Heart right ventricle (tissue), 16 donors: ENCODE measurements around the gene BCL2L1. TPM values are rescaled to one million over a fixed set of nuclear protein-coding genes. Genes with fewer than 3 reads are reported as not detected.

ENCODE experiments used
- ATAC-seq, 8 donors: fragments of 200-7000 bp; cut with Tn5 transposase; one replicate each; pipeline ENCODE4 v1.9.1; 2020; ENCODE audit warnings: mild to moderate bottlenecking in 8 of 8, moderate library complexity in 8 of 8, moderate number of reproducible peaks in 1 of 8
- DNase-seq, 2 donors: peaks; one replicate each; pipeline ENCODE4 v3.0.0-alpha.2; 2020
- H3K27ac ChIP-seq, 10 donors: fragments of 200-600 bp; sonication (generic) in 2 of 10; one replicate each; pipeline versions ENCODE4 v1.5.0 to v1.8.0; 2020 to 2022; ENCODE audit warnings: mild to moderate bottlenecking in 3 of 10
- H3K27me3 ChIP-seq, 7 donors: fragments of 200-600 bp; one replicate each; pipeline ENCODE4 v1.8.0; 2021 to 2022; ENCODE audit warnings: mild to moderate bottlenecking in 2 of 7
- H3K36me3 ChIP-seq, 9 donors: fragments of 200-600 bp; sonication (generic) in 1 of 9; one replicate each; pipeline versions ENCODE4 v1.5.0 to v1.8.0; 2020 to 2022; ENCODE audit warnings: mild to moderate bottlenecking in 2 of 9
- H3K4me1 ChIP-seq, 9 donors: fragments of 200-600 bp; sonication (generic) in 1 of 9; one replicate each; pipeline versions ENCODE4 v1.5.0 to v1.8.0; 2020 to 2022; ENCODE audit warnings: mild to moderate bottlenecking in 4 of 9
- H3K4me3 ChIP-seq, 10 donors: fragments of 200-600 bp; sonication (generic) in 2 of 10; one replicate each; pipeline versions ENCODE4 v1.5.0 to v1.8.0; 2020 to 2022; ENCODE audit warnings: mild to moderate bottlenecking in 7 of 10, moderate library complexity in 2 of 10
- H3K9me3 ChIP-seq, 11 donors: fragments of 200-600 bp in 10 of 11; sonication (generic) in 2 of 11; one replicate each; pipeline versions ENCODE4 v1.5.0 to v1.8.0; 2013 to 2022; ENCODE audit warnings: mild to moderate bottlenecking in 2 of 11, control low read depth in 1 of 11, moderate library complexity in 1 of 11
- WGBS, 2 donors: extraction: QIAGEN DNeasy Blood & Tissue Kit; methylation state at CpG; one replicate each; pipeline ENCODE4 v1.1.7; 2013; ENCODE audit warnings: inconsistent platforms in 1 of 2; 5-methylcytosine and 5-hydroxymethylcytosine counted together
- intact Hi-C, 10 donors: fragments of 100-400 bp; cut with DNase I; formaldehyde crosslinking; loops; one replicate each; pipeline versions ENCODE4 v1.11.1 to v1.14.2; 2022
- polyA plus RNA-seq, 2 donors: library from polyadenylated mRNA; stranded (reverse); fragments of 200-250 nt; gene quantifications; one replicate each; pipeline ENCODE4 v1.2.3, GENCODE V29; 2013
- total RNA-seq, 10 donors: library from RNA; stranded (reverse); fragmentation: NEBNext Ultra II Directional in 3 of 10; extraction: Animal tissue kit (Norgen Biotek cat#: 25700) in 3 of 10; gene quantifications; one replicate each; pipeline versions ENCODE4 v1.2.1 to v1.2.4, GENCODE V29; 2021 to 2023
- TF ChIP-seq, protein P1 (sequence below), 9 donors: fragments of 200-600 bp; sonication (generic) in 2 of 9; IDR thresholded peaks; one replicate each; pipeline versions ENCODE4 v1.5.0 to v1.8.0; 2021 to 2022; ENCODE audit warnings: antibody characterized with exemption in 9 of 9, mild to moderate bottlenecking in 5 of 9, moderate library complexity in 1 of 9
- donor health status: Arrhythmogenic right ventricular cardiomyopathy.
- donor health status: ischemic (EF 13 %, LVEDD 7.1; RV severe dilation, severe dysfunction).
- donor health status: healthy with polysubstance abuse.
- donor health status: DM: no; HTN: yes; CAD: no.
- donor health status: DM: no; HTN: no; CAD: no.
- donor health status: ischemic (EF 25% LVEDD 6.9; RV normal size, moderate dysfunction).
- donor health status: ischemic (EF 25% LVEDD 5.7; RV mildly dilated, moderate dysfunction).
- donor health status: healthy.
- donor health status: DM: yes; HTN: yes; CAD: no.
- donor health status: Ischemic cardiomyopathy.
- donor health status: ischemic (EF 35%, LVEDD 5.7; RV mildly dilated, moderate dysfunction).
- donor health status: nonischemic (EF 11% LVEDD 7.7; RV severe dilation, severe dysfunction).
- donor health status: DM: yes; HTN: yes; CAD: no.
- donor health status: PGD.
- donor health status: ischemic (EF 29% LVEDD 5.4; RV normal size, mild dysfunction).
- donor health status: nonischemic (EF 23%, LVEDD 6.1; RV moderate dilation, normal function).

Gene BCL2L1
- total and polyA plus RNA-seq, 12 donors, result 34.7 to 128 (median 45.9) TPM

DNA sequence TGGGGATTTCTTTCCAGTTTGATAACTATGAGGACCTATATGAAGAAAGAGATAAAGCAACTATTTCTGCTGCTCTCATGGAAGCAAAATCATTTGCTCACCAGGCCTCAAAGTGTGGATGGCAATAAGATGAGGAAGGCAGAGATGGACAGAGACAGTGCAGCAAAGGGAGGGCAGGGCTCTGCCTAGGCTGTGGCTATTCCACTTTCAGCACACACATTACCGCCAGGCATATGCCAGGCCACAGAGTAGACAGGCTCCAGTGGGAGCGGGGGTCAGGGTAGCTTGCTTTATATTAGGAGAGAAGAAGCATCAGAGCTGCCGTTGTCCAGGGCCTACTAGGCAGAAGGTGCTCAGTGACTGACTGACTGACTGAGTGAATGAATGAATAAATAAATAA is 40.9 kb downstream of the BCL2L1 start:
- peaks cover 0 to 62% (median 0%) of the 10 kb centered on the region in 9 donors for H3K36me3 ChIP-seq
- TF ChIP-seq, protein P1, sequence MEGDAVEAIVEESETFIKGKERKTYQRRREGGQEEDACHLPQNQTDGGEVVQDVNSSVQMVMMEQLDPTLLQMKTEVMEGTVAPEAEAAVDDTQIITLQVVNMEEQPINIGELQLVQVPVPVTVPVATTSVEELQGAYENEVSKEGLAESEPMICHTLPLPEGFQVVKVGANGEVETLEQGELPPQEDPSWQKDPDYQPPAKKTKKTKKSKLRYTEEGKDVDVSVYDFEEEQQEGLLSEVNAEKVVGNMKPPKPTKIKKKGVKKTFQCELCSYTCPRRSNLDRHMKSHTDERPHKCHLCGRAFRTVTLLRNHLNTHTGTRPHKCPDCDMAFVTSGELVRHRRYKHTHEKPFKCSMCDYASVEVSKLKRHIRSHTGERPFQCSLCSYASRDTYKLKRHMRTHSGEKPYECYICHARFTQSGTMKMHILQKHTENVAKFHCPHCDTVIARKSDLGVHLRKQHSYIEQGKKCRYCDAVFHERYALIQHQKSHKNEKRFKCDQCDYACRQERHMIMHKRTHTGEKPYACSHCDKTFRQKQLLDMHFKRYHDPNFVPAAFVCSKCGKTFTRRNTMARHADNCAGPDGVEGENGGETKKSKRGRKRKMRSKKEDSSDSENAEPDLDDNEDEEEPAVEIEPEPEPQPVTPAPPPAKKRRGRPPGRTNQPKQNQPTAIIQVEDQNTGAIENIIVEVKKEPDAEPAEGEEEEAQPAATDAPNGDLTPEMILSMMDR (IDR thresholded peaks at IDR 0.05), result no peak
- no peaks in the 10 kb centered on the region for H3K27me3 ChIP-seq
- 73 to 84% methylated on average over 3 of the region's 3 CpGs for WGBS, 2 donors
- ATAC-seq (peak in 1 of 8 donors; percentile 21), DNase-seq (no peak)
- intact Hi-C loops, result no loop called here
- H3K27ac ChIP-seq, result peak overlapping the region in 6 of 10 donors; percentile 30 to 89 (median 54)
- H3K9me3 ChIP-seq, result no peaks in the 10 kb centered on the region
- H3K4me1 ChIP-seq, result peaks cover 28 to 100% (median 91%) of the 10 kb centered on the region in 9 donors
- no peak overlapping the region for H3K4me3 ChIP-seq

DNA sequence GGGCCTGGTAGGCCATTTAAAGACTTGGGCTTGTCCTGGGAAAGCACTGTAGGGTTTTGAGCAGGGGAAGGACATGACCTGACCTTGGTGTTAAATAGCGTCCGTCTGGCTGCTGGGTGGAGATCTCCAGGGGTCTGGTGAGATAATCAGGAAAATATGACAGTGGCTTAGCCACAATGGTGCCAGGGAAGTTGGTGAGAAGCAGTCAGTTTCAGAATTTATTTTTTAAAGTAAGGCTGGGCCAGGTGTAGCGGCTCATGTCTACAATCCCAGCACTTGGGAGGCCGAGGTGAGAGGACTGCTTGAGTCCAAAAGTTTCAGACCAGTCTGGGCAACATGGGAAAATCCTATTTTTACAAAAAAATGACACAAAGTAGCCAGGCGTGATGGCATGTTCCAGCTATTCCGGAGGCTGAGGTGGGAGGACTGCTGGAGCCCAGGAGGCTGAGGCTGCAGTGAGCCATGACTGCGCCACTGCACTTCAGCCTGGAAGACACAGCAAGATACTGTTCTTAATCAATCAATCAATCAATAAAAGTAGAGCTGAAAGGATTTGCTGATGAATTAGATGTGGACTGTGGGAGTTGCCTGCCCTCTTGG is 41.4 kb downstream of the BCL2L1 start:
- DNase-seq, result no peak
- Histone ChIP-seq H3K27me3 (no peaks in the 10 kb centered on the region), H3K4me3 (no peak overlapping the region), H3K27ac (peak overlapping the region in 7 of 10 donors; percentile 28 to 89 (median 59)), H3K36me3 (peaks cover 0 to 57% (median 0%) of the 10 kb centered on the region in 9 donors), H3K4me1 (peaks cover 32 to 100% (median 96%) of the 10 kb centered on the region in 9 donors), H3K9me3 (no peaks in the 10 kb centered on the region)
- WGBS, 2 donors, result 73 to 74% methylated on average over 7 of the region's 7 CpGs
- TF ChIP-seq, protein P1 (IDR thresholded peaks at IDR 0.05), result no peak
- intact Hi-C loops, result no loop called here
- ATAC-seq, result peak in 1 of 8 donors; percentile 40

DNA sequence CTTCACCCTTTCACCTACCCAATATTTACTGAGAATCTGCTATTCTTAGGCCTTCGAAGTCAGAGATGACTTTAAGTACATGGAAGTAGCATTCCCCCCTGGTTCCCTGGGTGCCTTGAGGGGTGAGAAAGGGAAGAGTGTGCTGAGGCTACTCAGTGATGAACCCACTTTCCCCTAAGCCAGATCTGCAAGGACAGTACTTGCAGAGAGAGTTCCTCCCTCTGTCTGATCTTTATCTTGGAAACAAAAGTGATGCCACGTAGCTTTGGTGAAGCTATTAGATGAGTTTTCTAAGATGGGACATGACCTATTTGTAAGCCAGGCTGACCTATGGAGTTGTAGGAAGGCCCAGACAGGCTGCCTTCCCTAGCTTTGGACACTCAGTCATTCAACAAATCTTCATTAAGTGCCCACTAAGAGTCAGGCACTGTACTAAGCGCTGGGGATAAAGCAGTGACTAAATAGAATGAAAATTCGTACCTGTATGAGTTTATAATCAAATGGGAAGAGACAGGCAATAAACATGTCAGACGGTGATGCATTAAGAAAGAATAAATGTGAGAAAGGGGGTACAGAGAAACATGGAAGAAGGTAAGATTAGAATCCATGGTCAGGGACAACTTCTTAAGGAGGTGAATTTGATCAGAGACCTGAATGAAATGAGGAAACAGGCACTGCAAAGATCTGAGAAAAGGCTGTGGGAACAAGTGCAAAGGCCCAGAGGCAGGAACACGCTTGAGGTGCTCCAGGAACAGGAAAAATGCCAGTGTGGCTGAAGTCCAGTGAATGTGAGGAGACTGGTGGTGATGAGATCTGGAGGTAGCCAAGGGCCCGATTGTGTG is 42.2 kb downstream of the BCL2L1 start:
- TF ChIP-seq, protein P1 (IDR thresholded peaks at IDR 0.05), result no peak
- no peak overlapping the region for H3K4me3 ChIP-seq
- H3K36me3 ChIP-seq, result peaks cover 0 to 53% (median 0%) of the 10 kb centered on the region in 9 donors
- H3K9me3 ChIP-seq, result no peaks in the 10 kb centered on the region
- intact Hi-C loops, result no loop called here
- ATAC-seq (no peak), DNase-seq (no peak)
- peaks cover 34 to 100% (median 98%) of the 10 kb centered on the region in 9 donors for H3K4me1 ChIP-seq
- H3K27ac ChIP-seq, result peak overlapping the region in 7 of 10 donors; percentile 28 to 89 (median 48)
- no peaks in the 10 kb centered on the region for H3K27me3 ChIP-seq
- 74 to 76% methylated on average over 7 of the region's 7 CpGs for WGBS, 2 donors
